Measurements from ENCODE around the gene FSTL4.

GRCh38 chr5:133274597-133274935, 337.8 kb downstream of the FSTL4 start:
- TF ChIP-seq CTCF (IDR thresholded peaks at IDR 0.05) (no peak), EZH2 (IDR thresholded peaks at IDR 0.05; ENCODE audit: borderline replicate concordance, insufficient read depth, low read depth, low read length, poor library complexity, severe bottlenecking) (no peak)

Data from B cell (primary cell).